Inferior parietal cortex (tissue), 1 donor: ENCODE results near the gene CHST1.

Experiments
- DNase-seq: peaks from one replicate; pipeline ENCODE4 v3.0.0-alpha.2; 2016; ENCODE audit errors: extremely low spot score

The CHST1 gene, protein sequence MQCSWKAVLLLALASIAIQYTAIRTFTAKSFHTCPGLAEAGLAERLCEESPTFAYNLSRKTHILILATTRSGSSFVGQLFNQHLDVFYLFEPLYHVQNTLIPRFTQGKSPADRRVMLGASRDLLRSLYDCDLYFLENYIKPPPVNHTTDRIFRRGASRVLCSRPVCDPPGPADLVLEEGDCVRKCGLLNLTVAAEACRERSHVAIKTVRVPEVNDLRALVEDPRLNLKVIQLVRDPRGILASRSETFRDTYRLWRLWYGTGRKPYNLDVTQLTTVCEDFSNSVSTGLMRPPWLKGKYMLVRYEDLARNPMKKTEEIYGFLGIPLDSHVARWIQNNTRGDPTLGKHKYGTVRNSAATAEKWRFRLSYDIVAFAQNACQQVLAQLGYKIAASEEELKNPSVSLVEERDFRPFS

DNA sequence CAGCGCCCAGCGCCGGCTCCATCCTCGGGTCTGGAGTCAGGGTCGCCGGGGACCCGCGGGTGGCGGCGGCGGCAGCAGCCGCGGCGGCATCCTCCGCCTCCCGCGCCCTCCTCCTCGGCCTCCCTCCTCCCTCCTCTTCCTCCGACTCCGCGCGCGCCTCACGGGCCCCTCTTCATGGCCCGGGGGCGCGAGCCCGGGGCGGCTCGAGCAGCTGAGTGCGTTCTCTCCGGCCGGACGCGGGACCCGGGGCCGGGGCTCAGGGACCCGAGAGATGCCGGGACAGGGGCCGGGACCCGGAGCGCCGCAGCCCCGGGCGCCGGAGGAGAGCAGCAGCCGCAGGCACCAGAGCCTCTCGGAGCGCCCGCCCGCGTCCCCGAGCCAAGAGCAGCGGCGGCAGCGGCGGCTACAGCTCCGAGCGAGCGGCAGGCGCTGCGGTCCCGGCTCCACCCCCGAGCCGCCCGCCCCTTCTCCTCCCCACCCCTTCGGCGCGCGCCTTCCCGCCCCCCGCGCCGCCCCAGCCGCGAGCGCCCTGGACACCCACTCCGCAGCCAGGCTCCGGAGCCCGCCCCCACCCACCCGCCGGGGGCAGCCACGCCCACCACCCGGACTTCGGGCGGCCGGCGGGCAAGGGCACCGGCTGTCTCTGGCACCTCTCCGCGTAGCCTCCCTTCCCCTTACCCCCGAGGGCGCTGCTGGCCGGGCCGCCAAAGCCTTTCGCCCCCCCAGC, at the start of gene CHST1:
Gene CHST1, minus strand, starts transcription at position 417 of the 727 bp plus-strand sequence. CDS start 14,699 bp downstream, outside the sequence.
- DNase-seq = no peak

DNA sequence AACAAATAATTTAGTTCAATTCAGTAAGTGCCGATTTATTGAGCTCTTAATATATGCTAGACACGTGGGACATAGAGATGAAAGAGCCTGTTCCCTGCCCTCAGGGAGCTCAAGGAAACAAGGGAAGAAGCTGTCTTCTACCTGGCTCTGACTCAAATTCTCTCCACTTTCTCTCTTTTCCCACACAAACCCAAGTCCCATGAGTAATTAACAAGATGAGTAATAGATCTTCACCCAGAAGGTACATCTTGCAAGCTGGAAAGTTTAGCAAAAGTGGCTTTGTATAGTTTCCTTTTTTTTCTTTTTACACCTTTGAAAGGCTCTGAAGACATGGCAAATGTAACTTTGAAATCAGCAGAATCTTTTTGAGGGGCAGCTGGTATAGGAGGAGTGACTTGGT, 48.2 kb upstream of the CHST1 start:
- peak; percentile 19 for DNase-seq

DNA sequence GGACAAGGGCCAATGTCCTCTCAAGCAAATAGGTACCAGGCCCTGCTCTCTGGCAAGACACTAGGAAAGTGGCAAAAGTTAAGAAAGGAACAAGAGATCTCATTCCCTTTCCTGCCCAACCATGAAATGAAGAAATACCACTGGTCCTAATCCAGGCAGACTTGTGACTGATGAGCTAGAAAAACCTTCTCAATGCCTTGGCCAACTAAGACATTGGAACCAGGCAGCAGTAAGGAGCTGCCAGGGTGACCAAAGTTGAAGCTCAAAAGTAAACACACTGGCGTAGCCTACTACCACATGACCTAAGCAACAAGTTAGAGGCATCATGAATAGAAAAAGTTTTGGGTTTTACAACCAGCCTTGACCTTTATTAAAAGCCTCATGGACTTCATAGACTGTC, 45.1 kb upstream of the CHST1 start:
- no peak for DNase-seq

DNA sequence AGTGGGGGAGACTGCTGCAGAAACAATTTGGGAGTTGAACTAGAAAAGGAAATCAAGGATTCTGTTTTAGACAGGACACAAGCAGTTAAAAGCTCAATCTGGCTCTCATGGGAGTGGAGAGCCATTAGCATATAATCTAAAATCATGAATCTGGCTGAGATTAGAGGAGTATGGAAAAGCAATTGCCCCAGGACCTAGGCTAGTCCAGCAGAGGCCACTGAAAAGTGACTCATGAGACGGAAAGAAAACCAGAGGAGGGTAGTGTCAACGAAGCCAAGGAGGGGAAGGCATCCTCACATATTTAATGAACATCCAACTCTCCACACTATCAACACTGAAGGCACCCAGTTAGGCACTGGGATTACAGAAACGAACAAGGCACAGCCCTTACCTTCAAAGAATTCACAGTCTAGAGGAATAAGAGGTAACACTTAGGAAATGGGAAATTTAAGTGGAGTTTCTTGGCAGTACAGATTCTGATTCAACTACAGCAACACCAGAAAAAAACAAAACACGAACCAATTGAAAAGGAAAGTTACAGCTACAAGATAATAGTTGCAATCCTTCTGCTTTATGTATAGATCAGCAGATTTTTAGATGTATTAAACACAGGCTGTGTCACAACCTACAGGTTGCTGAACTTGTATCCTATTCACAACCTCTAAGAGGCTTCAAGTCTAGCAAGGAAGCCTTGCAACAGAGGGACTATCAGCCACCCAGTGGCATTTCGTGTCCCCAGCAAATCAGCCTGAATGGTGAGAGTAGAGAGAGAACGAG, 43.7 kb upstream of the CHST1 start:
- DNase-seq = no peak

DNA sequence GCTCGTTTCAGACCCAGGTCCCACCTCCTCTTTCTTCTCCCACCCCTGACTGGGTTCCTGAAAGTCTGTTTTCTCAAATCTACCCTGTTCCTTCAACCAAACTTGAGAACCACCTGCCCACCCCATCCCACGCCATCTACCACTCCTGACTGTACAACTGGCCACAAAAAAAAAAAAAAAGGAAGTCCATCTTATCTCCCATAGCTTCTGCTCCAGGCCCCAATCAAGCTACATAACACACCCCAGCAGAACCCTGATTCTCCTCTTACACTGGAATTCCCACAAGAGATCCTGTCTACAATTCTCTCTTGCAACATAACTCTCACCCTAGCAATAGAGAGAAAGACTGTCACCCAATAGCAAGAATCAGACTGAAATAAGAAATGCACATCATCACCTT, 39.2 kb upstream of the CHST1 start:
- DNase-seq = no peak

DNA sequence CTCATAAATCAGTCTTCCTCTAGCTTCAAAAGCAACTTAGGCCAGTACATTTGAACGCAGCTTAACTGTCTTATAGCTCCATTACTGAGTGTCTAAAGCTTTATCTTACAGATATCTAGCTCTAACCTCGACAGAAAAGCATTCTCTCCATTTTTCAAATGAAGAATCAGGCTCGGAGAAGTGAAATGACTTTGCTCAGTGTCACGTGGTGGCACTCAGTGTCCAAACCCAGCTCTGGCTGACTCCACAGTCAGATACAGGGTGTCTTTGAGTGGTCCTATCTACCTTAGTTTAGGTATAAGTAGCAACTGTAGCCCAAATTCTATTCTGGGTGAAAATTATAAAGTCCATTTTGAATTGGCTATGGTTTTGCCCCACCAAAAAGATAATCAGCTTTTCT, 38.7 kb upstream of the CHST1 start:
- no peak for DNase-seq

DNA sequence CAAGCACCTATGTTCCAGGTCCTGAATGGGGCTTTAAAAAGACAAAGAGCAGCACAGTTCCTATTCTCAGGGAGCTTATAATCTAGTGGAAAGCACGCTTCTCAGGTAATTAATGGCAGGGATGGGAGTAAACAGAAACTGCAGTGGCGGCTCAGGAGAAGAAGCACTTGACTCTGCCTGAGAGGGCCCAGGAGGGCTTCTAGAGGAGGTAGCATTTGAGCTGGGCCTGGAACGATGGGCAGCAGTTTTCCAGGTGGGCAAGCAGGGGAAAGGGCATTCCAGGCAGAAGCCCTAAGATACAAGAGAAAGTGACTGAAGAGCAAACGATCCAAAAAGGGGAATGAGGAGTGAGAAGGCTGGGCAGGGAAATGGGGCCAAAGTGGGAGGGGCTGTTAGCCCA, 37.1 kb upstream of the CHST1 start:
- no peak for DNase-seq

DNA sequence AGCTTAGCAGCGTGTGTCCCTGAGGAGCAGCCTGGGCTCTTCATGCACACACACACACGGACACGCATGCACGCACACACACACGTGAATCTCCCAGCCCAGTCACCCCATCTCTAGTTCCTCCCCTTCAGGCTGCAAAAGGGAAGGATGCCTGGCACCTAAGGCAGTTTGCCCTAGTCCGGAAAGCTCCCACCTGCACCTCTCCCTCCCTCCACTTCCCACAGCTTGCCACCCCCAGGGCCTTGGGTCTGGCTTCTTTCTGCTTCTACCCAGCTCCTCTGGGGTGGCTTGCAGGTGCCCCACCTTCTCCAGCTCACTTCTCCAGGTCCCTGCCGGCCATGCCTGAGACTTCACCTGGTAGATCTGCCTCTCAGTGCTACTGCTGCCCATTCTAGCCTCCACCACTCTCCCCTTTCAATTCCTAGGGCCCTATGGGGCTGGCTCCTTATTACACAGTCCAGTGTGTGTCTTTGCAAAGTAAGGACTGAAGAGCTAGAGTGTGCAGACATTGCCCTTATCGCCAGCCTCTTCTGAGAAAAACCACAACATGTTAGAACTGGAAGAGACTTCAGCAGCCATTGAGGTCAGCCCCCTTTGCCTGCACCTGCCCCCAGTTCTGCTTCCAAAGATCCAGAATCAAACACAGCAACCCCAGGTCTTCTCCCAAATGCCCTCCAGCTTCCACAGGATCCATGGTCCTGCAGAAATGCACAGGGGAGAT, 33.5 kb upstream of the CHST1 start:
- no peak for DNase-seq

DNA sequence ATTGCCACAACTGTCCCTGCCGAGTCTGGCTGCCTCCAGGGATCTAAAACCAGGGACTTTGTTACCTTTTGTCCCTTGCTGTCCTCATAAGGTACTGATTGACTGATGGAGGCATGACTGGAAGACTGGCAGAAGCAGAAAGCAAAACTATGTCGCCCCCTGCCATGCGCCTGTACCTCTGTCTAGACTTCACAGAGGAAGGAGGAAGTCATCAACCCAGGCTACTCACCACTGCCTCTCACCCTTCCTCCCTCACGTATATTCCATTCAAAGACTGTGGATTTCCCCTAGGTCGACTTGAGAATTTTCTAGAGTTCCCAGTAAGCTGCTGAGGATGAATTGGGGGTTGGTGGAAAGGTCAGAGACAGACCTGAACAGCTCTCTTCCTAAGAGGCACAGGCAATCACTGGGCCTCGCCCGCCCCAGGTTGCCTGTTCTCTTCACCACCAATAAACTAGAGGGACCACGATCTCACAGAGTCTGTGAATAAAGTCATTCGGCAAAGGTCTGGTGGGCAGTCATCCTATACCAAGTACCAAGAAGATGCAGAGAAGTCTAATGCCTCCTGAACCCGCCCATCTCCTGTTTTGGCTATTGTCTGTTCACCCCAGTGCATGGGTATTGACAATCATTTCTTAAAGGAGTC, 27.5 kb upstream of the CHST1 start:
- DNase-seq = no peak

DNA sequence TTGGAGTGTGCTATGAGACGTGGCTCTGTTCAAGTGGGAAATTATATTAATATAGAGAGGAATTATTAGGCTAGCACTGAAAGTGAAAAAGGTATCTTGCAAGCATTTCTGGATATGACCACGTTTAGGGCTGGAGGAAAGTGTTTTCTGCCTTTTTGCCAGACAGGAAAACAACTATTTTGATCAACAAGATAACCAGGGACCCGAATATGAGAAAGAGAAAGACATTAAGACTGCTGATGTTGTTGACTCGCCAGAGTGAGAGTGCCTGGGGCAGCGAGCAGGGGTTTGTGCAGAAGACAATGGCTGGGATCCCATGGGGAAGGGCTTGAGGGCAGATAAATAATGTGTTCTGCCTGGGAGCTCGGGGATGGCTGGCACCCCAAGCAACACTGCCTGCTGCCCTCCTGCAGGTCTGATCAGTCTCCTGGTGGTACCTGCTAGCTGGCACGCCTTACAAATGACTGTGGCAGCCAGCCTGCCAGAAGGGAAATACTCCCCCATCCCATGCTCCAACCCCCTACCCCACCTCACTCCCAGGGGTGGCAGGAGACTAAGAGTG, 23.1 kb upstream of the CHST1 start:
- no peak for DNase-seq

DNA sequence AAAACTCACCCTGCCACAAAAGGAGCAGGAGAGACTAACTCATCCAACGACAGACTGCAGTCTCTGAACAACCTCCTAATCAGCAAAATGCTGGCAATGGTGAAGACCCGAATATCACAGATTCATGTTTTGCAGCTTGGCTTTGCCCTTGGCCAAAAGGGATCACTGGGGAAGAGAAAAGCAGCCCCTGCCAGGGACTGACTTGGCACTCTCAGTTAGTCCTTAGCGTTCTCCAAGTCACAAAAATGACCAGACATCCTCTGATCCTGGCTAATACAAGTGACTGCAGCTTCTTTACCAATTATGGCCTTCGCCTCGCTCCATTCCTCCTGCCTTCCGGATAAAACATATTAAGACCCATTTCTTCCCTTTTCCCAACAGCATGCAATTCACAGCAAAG, 22.4 kb upstream of the CHST1 start:
- no peak for DNase-seq

DNA sequence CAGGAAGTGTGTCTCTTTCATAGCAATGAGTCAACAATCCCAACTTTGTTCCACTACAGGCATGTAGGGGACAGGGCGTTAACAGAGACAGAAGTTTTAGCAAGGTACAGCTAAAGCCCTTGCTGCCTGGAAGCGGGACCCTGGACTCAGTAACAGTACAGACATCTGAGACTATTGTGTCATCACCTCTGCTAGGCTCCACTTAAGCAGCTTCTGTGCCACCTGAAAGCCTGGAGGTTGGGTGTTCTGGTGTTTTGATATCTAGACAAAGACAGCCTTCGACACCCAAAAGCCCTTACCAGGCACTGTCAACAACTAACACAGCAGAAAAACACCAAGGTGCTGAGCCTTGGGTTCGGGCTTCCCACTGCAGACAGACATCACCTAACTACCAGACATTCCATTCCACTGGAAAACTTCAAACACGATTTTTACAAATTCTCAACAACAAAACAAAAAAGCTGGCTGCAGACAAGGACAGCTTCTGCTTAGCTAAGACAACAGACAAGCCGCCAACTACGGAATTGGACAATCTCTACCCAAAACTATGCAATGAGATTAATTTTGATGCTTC, 20.6 kb upstream of the CHST1 start:
- no peak for DNase-seq

DNA sequence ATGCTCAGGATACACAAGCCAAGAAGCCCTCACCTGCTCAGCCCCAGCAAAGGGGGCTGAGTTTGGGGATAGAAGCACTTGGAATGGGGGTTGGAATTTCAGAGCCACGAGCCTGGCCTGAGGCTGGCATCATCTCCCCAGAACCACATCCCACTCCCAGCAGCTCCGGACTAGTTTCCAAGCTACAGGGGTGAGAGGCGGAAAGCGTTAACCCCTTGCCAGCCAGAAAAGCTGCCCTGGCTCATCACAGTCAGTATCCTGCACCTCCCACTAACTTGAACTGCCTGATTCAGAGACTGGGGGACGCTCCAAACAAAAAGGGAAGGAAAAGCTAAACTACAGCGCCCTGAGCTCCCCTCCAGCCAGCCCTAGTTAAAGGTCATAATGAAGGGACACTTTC, 19.0 kb upstream of the CHST1 start:
- DNase-seq = no peak

DNA sequence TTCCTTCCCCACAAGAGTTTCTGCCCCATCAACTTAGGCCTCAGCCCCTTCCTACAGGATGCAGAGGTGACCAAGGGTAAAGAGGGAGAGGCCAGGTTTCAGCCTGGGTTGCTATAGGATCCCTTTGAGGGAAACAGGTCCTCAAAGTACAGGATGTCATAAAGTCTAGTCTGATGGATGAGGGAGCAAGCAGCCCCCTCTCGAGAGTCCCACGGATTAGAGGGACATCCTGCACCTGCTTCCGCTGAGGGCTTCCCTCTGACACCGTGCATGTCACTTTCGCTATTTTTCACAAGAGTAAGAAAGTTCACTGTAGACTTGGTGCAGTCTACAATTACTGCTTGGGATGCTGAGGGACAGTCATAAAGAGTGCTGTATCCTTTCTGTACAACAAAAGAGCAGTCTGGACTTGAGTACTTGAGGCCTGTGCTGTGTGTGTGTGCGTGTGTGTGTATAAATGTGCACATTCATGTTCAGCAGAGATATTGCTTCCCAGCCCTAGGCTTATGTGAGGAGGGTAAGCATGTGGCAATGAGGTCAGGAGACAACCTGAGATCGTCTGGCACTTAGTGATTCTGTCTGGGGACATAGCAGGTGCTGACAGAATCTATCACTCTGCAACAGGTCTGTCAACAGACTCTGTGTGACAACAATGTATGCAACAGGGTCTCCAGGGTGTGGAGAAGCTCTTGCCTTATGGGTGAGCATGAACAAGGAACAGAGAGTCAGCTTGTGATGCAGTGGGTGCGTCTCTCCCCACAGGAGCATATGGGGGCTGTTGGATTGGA, 18.0 kb upstream of the CHST1 start:
- DNase-seq = no peak

DNA sequence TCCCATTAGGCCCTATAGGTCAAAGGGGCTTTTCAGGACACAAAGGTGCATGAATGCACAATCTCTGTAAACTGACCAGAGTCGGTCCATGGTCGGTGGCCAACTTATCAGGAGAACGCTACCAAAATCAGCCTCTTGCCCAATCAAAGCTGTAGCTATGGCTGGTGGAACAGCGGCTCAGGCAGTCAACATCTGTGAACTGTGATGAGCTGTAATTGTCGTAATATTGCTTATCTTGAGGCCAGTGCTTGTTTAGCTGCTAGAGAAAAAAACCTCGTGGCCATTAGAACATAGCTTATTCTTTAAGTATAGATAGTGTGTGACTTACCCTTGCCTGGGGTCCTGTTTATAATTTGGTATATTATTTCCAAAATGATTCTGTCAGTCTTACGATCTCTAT, 14.4 kb upstream of the CHST1 start:
- DNase-seq = no peak

DNA sequence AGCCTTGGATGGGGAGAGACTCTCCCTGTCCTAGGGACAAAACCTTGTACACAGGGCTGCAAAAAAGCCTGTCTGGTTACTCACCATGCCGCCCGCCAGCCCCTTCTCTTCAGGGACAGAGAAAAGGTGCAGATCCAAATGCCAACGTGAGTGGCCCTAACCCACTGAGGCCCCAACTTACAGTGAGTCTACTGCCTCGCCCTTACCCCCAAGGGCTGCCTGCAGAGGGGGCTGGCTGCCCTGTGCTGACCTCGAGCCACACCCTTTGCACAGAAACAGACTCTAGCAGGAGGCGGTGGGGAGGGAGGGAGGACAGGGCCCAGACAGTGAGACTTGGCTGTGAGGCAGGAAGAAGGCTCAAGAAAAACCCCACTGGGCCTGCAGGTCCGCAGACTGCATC, 13.6 kb upstream of the CHST1 start:
- no peak for DNase-seq

DNA sequence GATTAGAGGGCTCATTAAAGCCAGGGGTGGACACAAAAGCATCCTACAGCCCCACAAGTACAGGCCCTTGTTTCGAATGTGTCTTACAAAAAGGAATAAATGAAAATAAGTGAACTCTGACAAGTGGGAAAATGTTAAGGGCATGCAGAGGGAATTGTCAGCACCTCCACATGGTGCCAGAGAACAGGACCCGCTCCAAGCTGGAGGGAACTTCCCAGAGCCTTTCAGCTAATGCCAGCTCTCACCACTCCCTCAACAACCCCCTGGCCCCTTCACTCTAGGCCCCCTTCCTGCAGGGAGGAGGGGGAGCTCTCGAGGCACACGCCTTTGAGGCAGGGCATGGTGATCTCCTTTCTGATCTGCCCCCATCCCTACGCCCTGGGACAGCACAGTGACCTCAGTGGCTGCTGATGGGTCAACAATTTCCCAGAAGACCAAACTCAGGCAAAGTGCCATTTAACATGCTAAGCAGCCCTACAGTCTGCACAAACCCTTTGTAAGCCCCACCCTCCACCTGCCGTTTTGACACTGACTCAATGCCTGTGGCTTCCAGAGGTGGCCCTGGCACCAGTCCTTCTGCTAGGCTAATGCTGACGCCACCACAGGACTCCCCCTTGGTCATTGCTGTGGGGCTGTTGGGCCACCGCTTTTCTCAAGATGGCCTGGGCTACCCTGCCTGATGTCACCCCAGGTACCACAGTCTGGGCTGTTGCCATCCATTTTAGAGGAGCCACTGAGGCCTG, 12.5 kb upstream of the CHST1 start:
- DNase-seq = no peak

DNA sequence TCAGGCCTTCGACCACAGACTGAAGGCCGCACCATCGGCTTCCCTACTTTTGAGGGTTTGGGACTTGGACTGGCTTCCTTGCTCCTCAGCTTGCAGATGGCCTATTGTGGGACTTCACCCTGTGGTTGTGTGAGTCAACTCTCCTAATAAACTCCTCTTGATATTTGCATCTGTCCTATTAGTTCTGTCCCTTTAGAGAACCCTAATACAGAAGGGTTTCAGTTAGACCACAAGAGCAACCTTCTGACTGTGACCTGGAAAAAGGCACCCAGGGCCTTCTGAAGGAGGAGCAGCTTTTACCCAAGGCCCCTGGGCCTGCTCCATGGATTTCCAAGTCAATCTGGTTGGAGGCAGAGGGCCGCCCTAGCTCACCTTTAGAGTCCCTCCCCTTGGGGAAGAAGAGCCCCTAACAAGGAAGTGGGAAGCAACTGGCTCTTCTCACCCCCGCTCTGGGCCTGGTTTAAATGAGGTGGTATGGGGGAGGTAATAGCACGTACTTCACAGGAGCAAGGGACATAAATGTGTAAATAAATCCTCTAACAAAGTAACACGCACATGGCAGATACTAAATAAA, 11.2 kb upstream of the CHST1 start:
- no peak for DNase-seq

DNA sequence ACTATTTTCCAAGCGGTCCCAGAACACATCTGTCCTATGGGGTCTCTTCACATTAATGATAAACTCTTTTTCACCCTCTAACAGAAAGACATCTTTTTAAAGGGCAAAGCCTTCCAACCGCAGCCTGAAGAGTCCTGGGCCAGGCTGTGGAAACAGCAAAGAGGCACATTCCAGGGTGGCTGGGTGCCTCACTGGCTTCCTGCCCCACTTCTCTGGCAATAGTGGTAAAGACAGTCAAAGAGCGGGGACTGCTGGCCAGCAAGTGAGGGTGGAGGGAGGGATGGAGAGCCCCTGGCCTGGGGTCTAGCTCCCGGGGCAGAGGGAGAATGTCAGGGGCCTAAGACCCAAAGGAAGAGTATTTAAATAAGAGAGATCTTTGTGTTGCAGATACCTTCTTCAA, 10.2 kb upstream of the CHST1 start:
- DNase-seq = no peak
